Activated T-cell treated with anti-CD3 and anti-CD28 coated beads for 1 hour (primary cell): Measurements from ENCODE around the gene AGA.

Source experiments
- DNase-seq: peaks from one replicate; pipeline ENCODE4 v3.0.0-alpha.2; 2020; ENCODE audit warnings: low read depth

AGA gene

GRCh38 chr4:177441803-177442622 is at the start of gene AGA:
AGA (minus strand) TSS chr4:177442437; CDS start chr4:177442375, 62 bp downstream.
- peak; percentile 93 for DNase-seq

GRCh38 chr4:177492022-177492421 is 49.8 kb upstream of the AGA start:
- DNase-seq = no peak

GRCh38 chr4:177490769-177491168 is 48.5 kb upstream of the AGA start:
- DNase-seq = no peak

- DNase-seq = no peak
Measured at GRCh38 chr4:177489471-177490246, 47.4 kb upstream of the AGA start.

- DNase-seq = no peak
Measured at GRCh38 chr4:177487977-177488376, 45.7 kb upstream of the AGA start.

- DNase-seq = no peak
Measured at GRCh38 chr4:177485528-177485927, 43.3 kb upstream of the AGA start.

- DNase-seq = no peak
Measured at GRCh38 chr4:177484613-177485021, 42.4 kb upstream of the AGA start.

GRCh38 chr4:177483760-177484159 is 41.5 kb upstream of the AGA start:
- DNase-seq = no peak

- DNase-seq = no peak
Measured at GRCh38 chr4:177483271-177483670, 41.0 kb upstream of the AGA start.

- no peak for DNase-seq
Measured at GRCh38 chr4:177482367-177482766, 40.1 kb upstream of the AGA start.

- DNase-seq = no peak
Measured at GRCh38 chr4:177480795-177481194, 38.6 kb upstream of the AGA start.

- no peak for DNase-seq
Measured at GRCh38 chr4:177479063-177479462, 36.8 kb upstream of the AGA start.

- DNase-seq = no peak
Measured at GRCh38 chr4:177478496-177478895, 36.3 kb upstream of the AGA start.

- DNase-seq = no peak
Measured at GRCh38 chr4:177473991-177474390, 31.8 kb upstream of the AGA start.

GRCh38 chr4:177464026-177464425 is 21.8 kb upstream of the AGA start:
- DNase-seq = no peak

- DNase-seq = no peak
Measured at GRCh38 chr4:177461606-177462005, 19.4 kb upstream of the AGA start.

GRCh38 chr4:177460460-177460859 is 18.2 kb upstream of the AGA start:
- DNase-seq = no peak

- no peak for DNase-seq
Measured at GRCh38 chr4:177455561-177455970, 13.3 kb upstream of the AGA start.

GRCh38 chr4:177453116-177453515 is 10.9 kb upstream of the AGA start:
- no peak for DNase-seq

- no peak for DNase-seq
Measured at GRCh38 chr4:177451108-177451500, 8.9 kb upstream of the AGA start.

GRCh38 chr4:177450426-177451107 is 8.3 kb upstream of the AGA start:
- no peak for DNase-seq

GRCh38 chr4:177448850-177449249 is 6.6 kb upstream of the AGA start:
- DNase-seq = no peak
